Activated CD4-positive, alpha-beta T cell treated with anti-CD3 and anti-CD28 coated beads for 48 hours (primary cell): Measurements from ENCODE around the gene INTU.

Experiments
- DNase-seq: peaks from one replicate; pipeline ENCODE4 v3.0.0-alpha.2; 2020

The INTU gene

DNA sequence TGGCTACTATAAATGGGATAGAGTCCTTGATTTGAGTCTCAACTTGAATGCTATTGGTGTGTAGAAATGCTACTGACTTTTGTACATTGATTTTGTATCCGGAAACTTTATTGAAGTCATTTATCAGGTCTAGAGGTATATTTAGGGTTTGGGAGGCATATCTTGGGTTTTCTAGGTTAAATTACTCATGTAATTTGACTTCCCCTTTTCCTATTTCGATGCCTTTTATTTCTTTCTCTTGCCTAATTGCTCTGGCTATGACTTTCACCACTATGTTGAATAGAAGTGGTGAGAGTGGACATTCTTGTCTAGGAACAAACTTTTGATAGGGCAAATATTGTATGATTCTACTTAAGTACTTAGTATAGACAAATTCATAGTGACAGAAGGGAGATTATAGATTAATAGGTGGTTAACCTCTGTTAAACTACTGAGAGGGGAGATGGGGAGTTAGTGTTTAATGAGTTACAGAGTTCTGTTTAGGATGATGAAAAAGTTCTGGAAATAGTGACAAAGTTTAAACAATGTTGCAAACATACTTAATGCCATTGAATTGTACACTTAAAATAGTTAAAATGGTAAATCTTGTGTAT, 126.6 kb downstream of the INTU start:
- DNase-seq: no peak

DNA sequence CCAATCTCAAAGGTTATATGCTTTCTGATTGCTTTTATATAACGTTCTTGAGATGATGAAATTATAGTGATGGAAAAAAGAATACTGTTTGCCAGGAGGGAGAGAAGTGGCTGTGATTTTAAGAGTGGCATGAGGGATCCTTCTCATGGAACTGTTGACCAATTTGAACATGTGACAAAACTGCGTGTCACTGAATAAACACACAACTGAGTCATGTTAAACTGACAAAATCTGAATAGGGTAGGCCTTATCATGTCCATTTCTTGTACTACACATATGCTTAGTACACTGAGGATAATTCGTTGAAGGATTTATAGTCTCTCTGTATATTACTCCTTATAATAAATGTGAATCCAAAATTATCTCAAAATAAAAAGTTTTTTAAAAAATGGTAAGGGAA, 127.1 kb downstream of the INTU start:
- no peak for DNase-seq

DNA sequence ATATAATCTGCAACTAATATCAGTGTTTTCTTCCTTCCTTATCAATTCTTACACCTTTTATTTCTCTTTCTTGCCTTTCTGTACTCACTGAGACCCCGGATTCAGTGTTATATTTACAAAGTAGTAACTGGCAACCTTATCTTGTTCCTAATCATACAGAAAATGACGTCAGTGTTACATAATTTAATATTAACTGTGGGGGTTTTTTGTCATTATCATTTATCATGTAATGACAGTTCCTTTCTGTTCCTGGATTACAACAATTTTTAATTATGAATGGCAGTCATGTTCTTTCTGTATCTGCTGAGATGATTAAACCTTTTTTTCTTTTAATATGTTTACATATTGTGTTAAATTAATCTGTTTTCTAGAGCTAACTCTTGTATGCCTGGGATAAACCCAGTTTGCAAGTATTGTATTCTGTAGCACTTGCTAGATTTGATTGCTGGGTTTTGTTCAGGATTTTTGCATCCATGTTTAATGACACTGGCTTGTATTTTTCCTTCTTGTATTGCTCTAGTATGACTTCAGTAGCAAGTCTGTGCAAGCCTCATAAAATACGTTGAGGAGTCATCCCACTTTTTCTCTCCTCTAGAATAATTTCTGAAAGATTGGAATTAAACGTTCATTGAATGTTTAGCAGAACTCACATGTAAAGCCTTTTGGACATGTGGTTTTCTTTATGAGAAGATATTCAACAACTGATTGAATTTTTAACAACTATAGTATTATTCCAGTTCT, 138.9 kb downstream of the INTU start:
- DNase-seq: no peak

DNA sequence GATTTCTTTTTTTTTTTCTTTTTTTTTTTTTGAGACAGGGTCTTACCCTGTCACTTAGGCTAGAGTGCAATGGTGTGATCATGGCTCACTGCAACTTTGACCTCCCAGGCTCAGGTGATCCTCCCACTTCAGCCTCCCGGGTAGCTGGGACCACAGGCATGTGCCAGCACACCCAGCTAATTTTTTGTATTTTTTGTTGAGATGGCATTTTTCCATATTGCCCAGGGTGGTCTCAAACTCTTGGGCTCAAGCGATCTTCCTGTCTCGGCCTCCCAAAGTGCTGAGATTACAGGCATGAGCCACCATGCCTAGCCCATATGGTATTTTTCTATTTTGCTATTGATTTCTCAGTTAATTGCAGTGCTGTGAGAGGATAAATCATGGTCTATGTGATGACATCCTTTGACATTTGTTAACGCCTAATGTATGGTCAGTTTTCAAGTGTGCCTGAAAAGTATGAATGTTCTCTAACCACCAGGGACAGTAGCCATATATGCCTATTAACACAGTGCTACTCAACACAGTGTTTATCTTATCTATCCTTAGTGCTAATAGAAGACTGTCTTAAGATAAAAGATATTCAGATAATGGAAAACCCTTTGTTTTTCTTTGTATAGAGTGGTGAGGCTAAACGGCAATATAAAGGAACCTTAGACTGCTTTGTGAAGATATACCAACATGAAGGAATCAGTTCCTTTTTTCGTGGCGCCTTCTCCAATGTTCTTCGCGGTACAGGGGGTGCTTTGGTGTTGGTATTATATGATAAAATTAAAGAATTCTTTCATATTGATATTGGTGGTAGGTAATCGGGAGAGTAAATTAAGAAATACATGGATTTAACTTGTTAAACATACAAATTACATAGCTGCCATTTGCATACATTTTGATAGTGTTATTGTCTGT, 140.3 kb downstream of the INTU start:
- DNase-seq: no peak

DNA sequence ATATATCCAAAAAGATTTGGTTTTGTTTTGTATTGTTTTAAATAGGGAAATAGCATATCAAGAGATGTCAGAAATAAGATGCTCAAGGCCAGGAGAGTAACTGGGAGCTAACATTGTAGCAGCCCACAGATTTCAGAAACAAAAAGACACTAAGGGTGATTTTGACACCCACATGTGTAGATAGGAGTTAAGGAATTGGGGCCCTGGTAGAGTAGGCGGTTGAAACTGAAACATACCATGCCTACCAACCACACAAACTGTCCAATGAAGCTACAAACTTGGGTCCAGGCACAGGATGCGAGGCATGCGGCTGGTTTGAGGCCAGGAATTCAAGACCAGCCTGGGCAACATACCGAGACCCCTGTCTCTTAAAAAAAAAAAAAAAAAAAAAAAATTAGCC, 143.1 kb downstream of the INTU start:
- DNase-seq: no peak
